22Rv1 (cell line): ENCODE measurements around the gene UQCR10.

ENCODE experiments used
- CTCF ChIP-seq: fragments of 450-650 bp; IDR thresholded peaks from 2 replicates; pipeline ENCODE4 v1.5.1; 2017; ENCODE audit warnings: mild to moderate bottlenecking
- ZFX ChIP-seq: fragments of 450-650 bp; IDR thresholded peaks from 2 replicates; pipeline ENCODE4 v1.6.1; 2017; ENCODE audit warnings: antibody characterized with exemption, borderline replicate concordance

GRCh38 chr22:29734838-29735237 is 32.3 kb upstream of the UQCR10 start:
- TF ChIP-seq CTCF (no peak), ZFX (no peak)
